Smooth muscle cell (in vitro differentiated cells): ENCODE measurements around the gene PDPK1. TPM values are rescaled to one million over a fixed set of nuclear protein-coding genes. Genes with fewer than 3 reads are reported as not detected.
"Not testable (repeated sequence)": the region's sequence is repeated elsewhere in the genome, so short reads cannot be mapped to it uniquely, and the experiment has no call there.

Source experiments
- DNase-seq: peaks from one replicate; lab custom pipeline; 2025; ENCODE audit not compliant: unreplicated experiment; lab: John Stamatoyannopoulos, UW
- H2AFZ ChIP-seq: fragments of 200-600 bp; sonication (generic); 2 replicates; pipeline ENCODE4 v1.6.0; 2016; ENCODE audit warnings: antibody characterized with exemption, low read depth, mild to moderate bottlenecking
- H3F3A ChIP-seq: fragments of 200-600 bp; sonication (generic); 2 replicates; pipeline ENCODE4 v1.6.0; 2017; ENCODE audit warnings: antibody characterized with exemption, low read depth
- H3K27ac ChIP-seq: fragments of 200-600 bp; sonication (generic); 2 replicates; pipeline ENCODE4 v1.5.1; 2016; ENCODE audit warnings: low read depth, mild to moderate bottlenecking
- H3K27me3 ChIP-seq: fragments of 200-600 bp; sonication (generic); 2 replicates; pipeline ENCODE4 v1.6.1; 2016; ENCODE audit warnings: low read depth, mild to moderate bottlenecking
- H3K36me3 ChIP-seq: fragments of 200-600 bp; sonication (generic); 2 replicates; pipeline ENCODE4 v1.5.1; 2016; ENCODE audit warnings: low read depth
- H3K4me1 ChIP-seq: fragments of 200-600 bp; sonication (generic); 2 replicates; pipeline ENCODE4 v1.5.1; 2016; ENCODE audit warnings: low read depth
- H3K4me2 ChIP-seq: fragments of 200-600 bp; sonication (generic); 2 replicates; pipeline ENCODE4 v1.6.0; 2016; ENCODE audit warnings: mild to moderate bottlenecking
- H3K4me3 ChIP-seq: fragments of 200-600 bp; sonication (generic); 2 replicates; pipeline ENCODE4 v1.5.1; 2016; ENCODE audit warnings: mild to moderate bottlenecking
- H3K79me2 ChIP-seq: fragments of 200-600 bp; sonication (generic); 2 replicates; pipeline ENCODE4 v1.6.0; 2016; ENCODE audit warnings: low read depth, mild to moderate bottlenecking
- H3K9ac ChIP-seq: fragments of 200-600 bp; sonication (generic); 2 replicates; pipeline ENCODE4 v1.6.0; 2016; ENCODE audit warnings: low read depth
- H3K9me3 ChIP-seq: fragments of 200-600 bp; sonication (generic); replicated peaks from 2 replicates; pipeline ENCODE4 v1.5.1; 2016; ENCODE audit warnings: low read depth
- H4K20me1 ChIP-seq: fragments of 200-600 bp; sonication (generic); 2 replicates; pipeline ENCODE4 v1.6.0; 2016; ENCODE audit warnings: low read depth
- CTCF ChIP-seq: fragments of 200-600 bp; sonication (generic); IDR thresholded peaks from 2 replicates; pipeline ENCODE4 v1.5.1; 2017; ENCODE audit warnings: borderline replicate concordance, mild to moderate bottlenecking, antibody characterized with exemption; ENCODE audit not compliant: insufficient read depth, poor library complexity, severe bottlenecking
- WGBS: methylation state at CpG from one replicate; pipeline ENCODE4 v1.1.7; 2016; ENCODE audit warnings: low lambda C conversion rate; 5-methylcytosine and 5-hydroxymethylcytosine counted together
- polyA plus RNA-seq: library from polyadenylated mRNA; unstranded; fragments of >200 nt; fragmentation: Nextera tagmentation; extraction: Ambion mirVana; gene quantifications from 2 replicates; pipeline ENCODE4 v1.2.1, GENCODE V29; 2016
- total RNA-seq: library from RNA; depleted of rRNA; stranded (reverse); fragments of >200 nt; gene quantifications from 2 replicates; pipeline ENCODE4 v1.2.3, GENCODE V29; 2014

PDPK1 gene
- total and polyA plus RNA-seq, 2 experiments from 2014 or later: 16.4 to 23.8 TPM

GRCh38 chr16:2614761-2615191 is 77.0 kb downstream of the PDPK1 start:
- Histone ChIP-seq H3K4me2 (no peak overlapping the region), H3K4me1 (no peaks in the 10 kb centered on the region), H3K9me3 (no peaks in the 10 kb centered on the region), H3K9ac (no peak overlapping the region), H3K79me2 (peaks cover 7% of the 10 kb centered on the region), H3K27ac (no peak overlapping the region), H3K4me3 (no peak overlapping the region), H3F3A (no peaks in the 10 kb centered on the region), H4K20me1 (peaks cover 10% of the 10 kb centered on the region), H3K36me3 (no peaks in the 10 kb centered on the region), H2AFZ (no peak overlapping the region), H3K27me3 (no peaks in the 10 kb centered on the region)
- WGBS: over 99% methylated on average over 15 of the region's 15 CpGs
- no peak for DNase-seq
- TF ChIP-seq CTCF: no peak

- not testable (repeated sequence) for H3K27ac ChIP-seq, H3K79me2 ChIP-seq, H3F3A ChIP-seq, H3K9me3 ChIP-seq, H3K4me3 ChIP-seq, H2AFZ ChIP-seq, H3K36me3 ChIP-seq, H3K27me3 ChIP-seq, DNase-seq, H3K4me1 ChIP-seq, H4K20me1 ChIP-seq, H3K9ac ChIP-seq, H3K4me2 ChIP-seq
- WGBS: no CpG with 5 or more reads among the region's 20 CpGs
These were observed 81.1 kb downstream of the PDPK1 start for GRCh38 chr16:2618964-2619363.

GRCh38 chr16:2619628-2620027 is 81.8 kb downstream of the PDPK1 start:
- WGBS: 94% methylated on average over 5 of the region's 12 CpGs

GRCh38 chr16:2620870-2621269 is 83.0 kb downstream of the PDPK1 start:
- WGBS: no CpG with 5 or more reads among the region's 15 CpGs
- not testable (repeated sequence) for H2AFZ ChIP-seq, DNase-seq, H3K27me3 ChIP-seq, H3K4me3 ChIP-seq, H3K9ac ChIP-seq, H3K36me3 ChIP-seq, H3F3A ChIP-seq, H3K27ac ChIP-seq, H3K79me2 ChIP-seq, H3K9me3 ChIP-seq, H3K4me2 ChIP-seq, H3K4me1 ChIP-seq, H4K20me1 ChIP-seq

More at GRCh38 chr16:2619628-2620027, 81.8 kb downstream of the PDPK1 start:
- not testable (repeated sequence) for H3K27me3 ChIP-seq, H2AFZ ChIP-seq, H4K20me1 ChIP-seq, H3K9me3 ChIP-seq, H3F3A ChIP-seq, H3K4me2 ChIP-seq, H3K36me3 ChIP-seq, H3K4me3 ChIP-seq, H3K9ac ChIP-seq, H3K27ac ChIP-seq, H3K79me2 ChIP-seq, DNase-seq, H3K4me1 ChIP-seq

- not testable (repeated sequence) for H3K79me2 ChIP-seq, H3K4me2 ChIP-seq, H3K9ac ChIP-seq, H3K4me3 ChIP-seq, H3K36me3 ChIP-seq, H2AFZ ChIP-seq, H3K27me3 ChIP-seq, H3K9me3 ChIP-seq, H3K4me1 ChIP-seq, H3F3A ChIP-seq, DNase-seq, H4K20me1 ChIP-seq, H3K27ac ChIP-seq
- 97% methylated on average over 4 of the region's 8 CpGs for WGBS
These were observed 83.6 kb downstream of the PDPK1 start for GRCh38 chr16:2621395-2621794.

- H3K9me3 ChIP-seq, H3K4me1 ChIP-seq, H3F3A ChIP-seq, H2AFZ ChIP-seq, H3K4me3 ChIP-seq, H3K36me3 ChIP-seq, H3K79me2 ChIP-seq, H3K27me3 ChIP-seq, DNase-seq, H3K4me2 ChIP-seq, H3K9ac ChIP-seq, H4K20me1 ChIP-seq, H3K27ac ChIP-seq: not testable (repeated sequence)
- WGBS: no CpG with 5 or more reads among the region's 6 CpGs
These were observed 89.3 kb downstream of the PDPK1 start for GRCh38 chr16:2627075-2627474.

- not testable (repeated sequence) for H4K20me1 ChIP-seq, H2AFZ ChIP-seq, H3K9me3 ChIP-seq, H3K4me1 ChIP-seq, H3K4me2 ChIP-seq, H3F3A ChIP-seq, H3K27me3 ChIP-seq, H3K9ac ChIP-seq, H3K36me3 ChIP-seq, H3K4me3 ChIP-seq, DNase-seq, H3K27ac ChIP-seq, H3K79me2 ChIP-seq
- no CpG with 5 or more reads among the region's 11 CpGs for WGBS
These were observed 93.4 kb downstream of the PDPK1 start for GRCh38 chr16:2631203-2631602.

GRCh38 chr16:2632291-2632690 is 94.5 kb downstream of the PDPK1 start:
- H3K79me2 ChIP-seq, H3K4me1 ChIP-seq, H3K36me3 ChIP-seq, DNase-seq, H4K20me1 ChIP-seq, H3K27me3 ChIP-seq, H3F3A ChIP-seq, H3K4me3 ChIP-seq, H3K9me3 ChIP-seq, H2AFZ ChIP-seq, H3K27ac ChIP-seq, H3K9ac ChIP-seq, H3K4me2 ChIP-seq: not testable (repeated sequence)
- no CpG with 5 or more reads among the region's 7 CpGs for WGBS
